K562 (cell line): ENCODE results near the gene CCDC158. TPM values are rescaled to one million over a fixed set of nuclear protein-coding genes. Genes with fewer than 3 reads are reported as not detected.

Source experiments
- ATAC-seq: fragments of 200-7000 bp; cut with Tn5 transposase; 3 replicates; pipeline ENCODE4 v1.9.1; 2020; ENCODE audit warnings: moderate library complexity
- BruUV-seq: library from RNA; stranded (reverse); fragments of 400-500 nt; replicated peaks from 2 replicates; lab custom pipeline; 2021; lab: Mats Ljungman, UMichigan
- CTCF ChIA-PET: fragments of 300-600 bp; formaldehyde crosslinking; extraction: SDS; loops from one replicate; lab custom pipeline; 2021; ENCODE audit warnings: low intra/inter-chr PET ratio; lab: Yijun Ruan, JAX
- POLR2A ChIA-PET: fragments of 300-600, 350-650 bp; sonication (Branson Sonifier 250); formaldehyde crosslinking; extraction: SDS; loops from one replicate; lab custom pipeline; 2021; ENCODE audit warnings: antibody characterized with exemption, inconsistent platforms; lab: Yijun Ruan, JAX
- DNase-seq, 4 experiments: peaks; one replicate each; pipeline versions ENCODE4 v3.0.0 to v3.0.0-alpha.2; 2011 to 2018; ENCODE audit warnings: low spot score in 3 of 4, mixed read lengths in 3 of 4; ENCODE audit errors: extremely low read depth in 1 of 4
- FAIRE-seq: peaks from 2 replicates; lab custom pipeline; 2011; peaks lifted over from hg19 to GRCh38; lab: Jason Lieb, UNC
- H2AFZ ChIP-seq: 2 replicates; pipeline ENCODE4 v1.6.0; 2011; ENCODE audit warnings: low read depth, low read length, control low read depth, inconsistent platforms
- H3K27ac ChIP-seq: fragments of 200-600 bp; 3 replicates; pipeline ENCODE4 v1.8.0; 2011; ENCODE audit warnings: low read depth, mild to moderate bottlenecking, control low read depth, inconsistent platforms, low read length, moderate library complexity, mixed read lengths; ENCODE audit errors: extremely low read depth
- H3K27me3 ChIP-seq, 2 experiments: fragments of 300-600 bp in 1 of 2; 2 replicates in 1 of 2; 3 replicates in 1 of 2; pipeline versions ENCODE4 v1.6.0 to v1.8.0; 2011; ENCODE audit warnings: inconsistent platforms in 2 of 2, low read length in 2 of 2, mild to moderate bottlenecking in 1 of 2, mixed read lengths in 1 of 2, moderate library complexity in 1 of 2; ENCODE audit not compliant: control insufficient read depth in 2 of 2, insufficient read depth in 2 of 2
- H3K36me3 ChIP-seq: fragments of 300-600 bp; 3 replicates; pipeline ENCODE4 v1.8.0; 2011; ENCODE audit warnings: mild to moderate bottlenecking, low read length, inconsistent platforms; ENCODE audit not compliant: control insufficient read depth, insufficient read depth
- H3K4me1 ChIP-seq, 2 experiments: fragments of 200-600 bp in 1 of 2; replicated peaks in 1 of 2; 2 replicates in 1 of 2; 3 replicates in 1 of 2; pipeline versions ENCODE4 v1.5.1 to v1.8.0; 2011; ENCODE audit warnings: inconsistent platforms in 2 of 2, low read length in 2 of 2, mild to moderate bottlenecking in 1 of 2, mixed read lengths in 1 of 2, moderate library complexity in 1 of 2; ENCODE audit not compliant: control insufficient read depth in 2 of 2, insufficient read depth in 2 of 2
- H3K4me2 ChIP-seq: 2 replicates; pipeline ENCODE4 v1.6.1; 2011; ENCODE audit warnings: low read length, control low read depth, inconsistent platforms, mixed read lengths; ENCODE audit not compliant: insufficient read depth
- H3K4me3 ChIP-seq: fragments of 200-600 bp; sonication (generic), shearing (Covaris generic); 2 replicates; pipeline ENCODE4 v1.5.1; 2016; ENCODE audit warnings: control low read depth, inconsistent platforms
- H3K79me2 ChIP-seq: fragments of 200-600 bp; 3 replicates; pipeline ENCODE4 v1.8.0; 2011; ENCODE audit warnings: low read length, inconsistent platforms; ENCODE audit not compliant: control insufficient read depth, insufficient read depth
- H3K9ac ChIP-seq, 2 experiments: 2 replicates each; pipeline versions ENCODE4 v1.6.0 to v1.6.1; 2011; ENCODE audit warnings: low read depth in 2 of 2, low read length in 2 of 2, control low read depth in 1 of 2, inconsistent platforms in 1 of 2, mild to moderate bottlenecking in 1 of 2, mixed read lengths in 1 of 2; ENCODE audit not compliant: insufficient read depth in 1 of 2
- H3K9me1 ChIP-seq: one replicate; pipeline ENCODE4 v1.6.0; 2011; ENCODE audit warnings: inconsistent platforms, mild to moderate bottlenecking, low read length, moderate library complexity; ENCODE audit not compliant: control insufficient read depth, insufficient read depth
- H3K9me3 ChIP-seq: replicated peaks from 2 replicates; pipeline ENCODE4 v1.5.1; 2011; ENCODE audit warnings: low read depth, low read length, inconsistent platforms; ENCODE audit not compliant: control insufficient read depth, insufficient read depth
- H4K20me1 ChIP-seq: replicated peaks from 2 replicates; pipeline ENCODE4 v1.6.1; 2011; ENCODE audit warnings: low read length, inconsistent platforms, mixed read lengths; ENCODE audit not compliant: control insufficient read depth, insufficient read depth
- ATF7 ChIP-seq: fragments of 450-650 bp; IDR thresholded peaks from 2 replicates; pipeline ENCODE4 v1.7.1; 2014; ENCODE audit warnings: mild to moderate bottlenecking, moderate library complexity
- HDGF ChIP-seq: fragments of 450-650 bp; IDR thresholded peaks from 2 replicates; pipeline ENCODE4 v1.6.1; 2016
- MCM2 ChIP-seq: fragments of 450-650 bp; IDR thresholded peaks from 2 replicates; pipeline ENCODE4 v1.6.1; 2017; ENCODE audit warnings: low read depth, mild to moderate bottlenecking
- NBN ChIP-seq: fragments of 450-650 bp; IDR thresholded peaks from 2 replicates; pipeline ENCODE4 v1.6.1; 2016; ENCODE audit warnings: low read depth, mild to moderate bottlenecking
- RFX7 ChIP-seq: fragments of 250-450 bp; sonication (Bioruptor Pico); IDR thresholded peaks from 2 replicates; pipeline ENCODE4 v1.5.1; 2021; ENCODE audit warnings: mild to moderate bottlenecking
- ZNF316 ChIP-seq: fragments of 450-650 bp; IDR thresholded peaks from 2 replicates; pipeline ENCODE4 v1.6.1; 2016
- ZNF589 ChIP-seq: fragments of 200-800 bp; sonication (Bioruptor generic); IDR thresholded peaks from 2 replicates; pipeline ENCODE4 v1.6.1; 2016; ENCODE audit warnings: low read depth, missing genetic modification characterization, missing compliant biosample characterization
- ZNF717 ChIP-seq: fragments of 250-450 bp; sonication (Bioruptor Pico); IDR thresholded peaks from 2 replicates; pipeline ENCODE4 v1.5.0; 2021
- whole genome bisulfite sequencing: fragments of 100-300 bp; shearing (Covaris generic); methylation state at CpG from one replicate; pipeline ENCODE4 v1.1.6; 2016; ENCODE audit warnings: low coverage, mixed read lengths; ENCODE audit not compliant: insufficient coverage; ENCODE audit errors: missing lambda C conversion rate; 5-methylcytosine and 5-hydroxymethylcytosine counted together
- in situ Hi-C: fragments of 300-500 bp; cut with MboI; formaldehyde crosslinking; loops from 4 replicates; pipeline ENCODE4 v1.15.0; 2018; ENCODE audit warnings: inconsistent platforms, mixed read lengths
- intact Hi-C: fragments of 100-400 bp; cut with micrococcal nuclease; formaldehyde crosslinking; loops from 2 replicates; pipeline ENCODE4 v1.14.2; 2022
- polyA plus RNA-seq, 8 experiments: library from polyadenylated mRNA; depleted of rRNA in 4 of 8; stranded (reverse) in 5 of 8; unstranded in 3 of 8; fragments of >200 nt; fragmentation: Nextera tagmentation in 2 of 8; fragmentation: Illumina TruSeq in 1 of 8; extraction: Ambion mirVana in 2 of 8; extraction: Trizol in 1 of 8; gene quantifications; 2 replicates each; pipeline versions ENCODE4 v1.2.1 to v1.2.3, GENCODE V29; 2011 to 2014; ENCODE audit warnings: inconsistent platforms in 1 of 8, missing spikeins in 1 of 8
- total RNA-seq, 7 experiments: library from RNA; depleted of rRNA in 6 of 7; stranded (reverse); fragments of >200 nt in 6 of 7; fragmentation: Illumina TruSeq in 2 of 7; extraction: Trizol in 2 of 7; gene quantifications; 2 replicates each; pipeline versions ENCODE4 v1.2.1 to v1.2.3, GENCODE V29; 2011 to 2021; ENCODE audit warnings: low replicate concordance in 1 of 7
- TF ChIP-seq, protein P1 (sequence below): fragments of 250-450 bp; sonication (Bioruptor Pico); IDR thresholded peaks from 2 replicates; pipeline ENCODE4 v1.8.0; 2021; ENCODE audit warnings: borderline replicate concordance, mild to moderate bottlenecking, moderate library complexity; ENCODE audit not compliant: poor library complexity, severe bottlenecking
- TF ChIP-seq, protein P2 (sequence below): fragments of 250-450 bp; sonication (Bioruptor Pico); IDR thresholded peaks from 2 replicates; pipeline ENCODE4 v1.4.0; 2020

Gene CCDC158
- total and polyA plus RNA-seq, 9 of the 15 experiments (the other 6 are each of a cell fraction or from before 2014, with no cell fraction given), result not detected

DNA sequence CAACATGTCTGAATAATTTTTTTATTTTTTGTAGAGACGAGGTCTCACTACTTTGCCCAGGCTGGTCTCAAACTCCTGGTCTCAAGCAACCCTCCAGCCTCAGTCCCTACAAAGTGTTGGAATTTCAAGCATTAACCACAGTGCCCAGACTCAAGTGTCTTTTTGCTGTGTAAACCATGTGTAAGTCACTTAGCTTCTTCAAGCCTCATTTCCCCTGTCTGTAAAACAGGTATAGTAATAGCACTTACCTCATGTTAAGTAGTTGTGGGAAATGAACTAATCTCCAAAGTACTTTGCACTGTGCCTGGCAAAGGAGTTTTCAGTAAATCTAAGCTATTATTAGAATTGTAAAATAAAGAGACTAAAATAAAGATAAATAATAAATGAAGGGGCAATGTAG is 78.8 kb downstream of the CCDC158 start:
- Histone ChIP-seq H3K4me3 (no peak overlapping the region), H3K4me2 (no peak overlapping the region), H2AFZ (peak overlapping the region; percentile 20; the same call in 1 of the 2 replicates), H4K20me1 (no peaks in the 10 kb centered on the region), H3K4me1 (peaks cover 0 to 8% of the 10 kb centered on the region in 2 experiments; a peak in 2 of 5 replicates), H3K27ac (no peak overlapping the region), H3K27me3 (no peaks in the 10 kb centered on the region), H3K79me2 (no peaks in the 10 kb centered on the region), H3K36me3 (no peaks in the 10 kb centered on the region), H3K9ac (no peak overlapping the region), H3K9me3 (no peaks in the 10 kb centered on the region), H3K9me1 (no peaks in the 10 kb centered on the region)
- TF ChIP-seq MCM2, result no peak
- WGBS, result 68% methylated on average over 1 of the region's 1 CpG
- in situ Hi-C loops (no loop called here), intact Hi-C loops (no loop called here)
- ChIA-PET CTCF (no interaction called here), POLR2A (interaction anchor here (0.8 kb wide), 1 partner anchor 114 kb away, joined by 4 read pairs; no protein-coding TSS in a partner anchor)
- BruUV-seq, result no TSS peak
- no peak for FAIRE-seq
- ATAC-seq, result no peak
- DNase-seq, result no peak

DNA sequence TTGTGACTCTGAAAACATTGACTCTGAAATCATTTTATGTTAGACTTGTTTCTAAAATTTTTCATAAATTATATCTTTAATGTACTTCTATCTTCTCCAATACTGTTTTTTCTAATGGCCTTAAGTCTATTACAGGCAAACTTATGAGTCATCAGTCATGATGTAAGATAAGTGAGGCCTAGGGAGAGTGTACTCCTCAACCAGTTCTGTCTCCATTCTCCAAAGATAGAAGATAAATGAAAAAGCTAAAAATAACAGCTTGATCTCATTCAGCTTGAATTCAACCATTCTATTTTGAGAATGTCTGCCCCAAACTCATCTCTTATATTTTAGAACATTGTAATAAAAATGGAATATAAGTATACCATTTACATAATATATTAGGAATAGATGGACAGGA is 79.9 kb downstream of the CCDC158 start:
- H3K4me2 ChIP-seq, result peak overlapping the region; percentile 9; the same call in 1 of the 2 replicates
- H4K20me1 ChIP-seq, result no peaks in the 10 kb centered on the region
- H3K27me3 ChIP-seq, result no peaks in the 10 kb centered on the region
- in situ Hi-C loops (no loop called here), intact Hi-C loops (no loop called here)
- no TSS peak for BruUV-seq
- H3K27ac ChIP-seq, result peak overlapping the region; percentile 15; the same call in 1 of the 3 replicates
- H3K4me1 ChIP-seq, result peaks cover 0 to 8% of the 10 kb centered on the region in 2 experiments; a peak in 2 of 5 replicates
- ATAC-seq (peak; percentile 92), DNase-seq (peak; percentile 51 to 67 (median 60)), FAIRE-seq (peak; percentile 49)
- H3K9me3 ChIP-seq, result no peaks in the 10 kb centered on the region
- H3K36me3 ChIP-seq, result no peaks in the 10 kb centered on the region
- H3K9ac ChIP-seq, result no peak overlapping the region
- POLR2A ChIA-PET, result no interaction called here
- CTCF ChIA-PET, result no interaction called here
- H3K4me3 ChIP-seq, result no peak overlapping the region
- H3K9me1 ChIP-seq, result no peaks in the 10 kb centered on the region
- H3K79me2 ChIP-seq, result no peaks in the 10 kb centered on the region
- H2AFZ ChIP-seq, result no peak overlapping the region
- TF ChIP-seq, protein P1, sequence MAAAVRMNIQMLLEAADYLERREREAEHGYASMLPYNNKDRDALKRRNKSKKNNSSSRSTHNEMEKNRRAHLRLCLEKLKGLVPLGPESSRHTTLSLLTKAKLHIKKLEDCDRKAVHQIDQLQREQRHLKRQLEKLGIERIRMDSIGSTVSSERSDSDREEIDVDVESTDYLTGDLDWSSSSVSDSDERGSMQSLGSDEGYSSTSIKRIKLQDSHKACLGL, result no peak
- TF ChIP-seq ZNF717 (CRISPR knock-in tag) (no peak), ZNF589 (CRISPR knock-in tag) (no peak), ATF7 (peak; percentile 78), RFX7 (CRISPR knock-in tag) (no peak), ZNF316 (no peak), HDGF (no peak), NBN (no peak; the same call in 1 of the 2 replicates)
- TF ChIP-seq, protein P2, sequence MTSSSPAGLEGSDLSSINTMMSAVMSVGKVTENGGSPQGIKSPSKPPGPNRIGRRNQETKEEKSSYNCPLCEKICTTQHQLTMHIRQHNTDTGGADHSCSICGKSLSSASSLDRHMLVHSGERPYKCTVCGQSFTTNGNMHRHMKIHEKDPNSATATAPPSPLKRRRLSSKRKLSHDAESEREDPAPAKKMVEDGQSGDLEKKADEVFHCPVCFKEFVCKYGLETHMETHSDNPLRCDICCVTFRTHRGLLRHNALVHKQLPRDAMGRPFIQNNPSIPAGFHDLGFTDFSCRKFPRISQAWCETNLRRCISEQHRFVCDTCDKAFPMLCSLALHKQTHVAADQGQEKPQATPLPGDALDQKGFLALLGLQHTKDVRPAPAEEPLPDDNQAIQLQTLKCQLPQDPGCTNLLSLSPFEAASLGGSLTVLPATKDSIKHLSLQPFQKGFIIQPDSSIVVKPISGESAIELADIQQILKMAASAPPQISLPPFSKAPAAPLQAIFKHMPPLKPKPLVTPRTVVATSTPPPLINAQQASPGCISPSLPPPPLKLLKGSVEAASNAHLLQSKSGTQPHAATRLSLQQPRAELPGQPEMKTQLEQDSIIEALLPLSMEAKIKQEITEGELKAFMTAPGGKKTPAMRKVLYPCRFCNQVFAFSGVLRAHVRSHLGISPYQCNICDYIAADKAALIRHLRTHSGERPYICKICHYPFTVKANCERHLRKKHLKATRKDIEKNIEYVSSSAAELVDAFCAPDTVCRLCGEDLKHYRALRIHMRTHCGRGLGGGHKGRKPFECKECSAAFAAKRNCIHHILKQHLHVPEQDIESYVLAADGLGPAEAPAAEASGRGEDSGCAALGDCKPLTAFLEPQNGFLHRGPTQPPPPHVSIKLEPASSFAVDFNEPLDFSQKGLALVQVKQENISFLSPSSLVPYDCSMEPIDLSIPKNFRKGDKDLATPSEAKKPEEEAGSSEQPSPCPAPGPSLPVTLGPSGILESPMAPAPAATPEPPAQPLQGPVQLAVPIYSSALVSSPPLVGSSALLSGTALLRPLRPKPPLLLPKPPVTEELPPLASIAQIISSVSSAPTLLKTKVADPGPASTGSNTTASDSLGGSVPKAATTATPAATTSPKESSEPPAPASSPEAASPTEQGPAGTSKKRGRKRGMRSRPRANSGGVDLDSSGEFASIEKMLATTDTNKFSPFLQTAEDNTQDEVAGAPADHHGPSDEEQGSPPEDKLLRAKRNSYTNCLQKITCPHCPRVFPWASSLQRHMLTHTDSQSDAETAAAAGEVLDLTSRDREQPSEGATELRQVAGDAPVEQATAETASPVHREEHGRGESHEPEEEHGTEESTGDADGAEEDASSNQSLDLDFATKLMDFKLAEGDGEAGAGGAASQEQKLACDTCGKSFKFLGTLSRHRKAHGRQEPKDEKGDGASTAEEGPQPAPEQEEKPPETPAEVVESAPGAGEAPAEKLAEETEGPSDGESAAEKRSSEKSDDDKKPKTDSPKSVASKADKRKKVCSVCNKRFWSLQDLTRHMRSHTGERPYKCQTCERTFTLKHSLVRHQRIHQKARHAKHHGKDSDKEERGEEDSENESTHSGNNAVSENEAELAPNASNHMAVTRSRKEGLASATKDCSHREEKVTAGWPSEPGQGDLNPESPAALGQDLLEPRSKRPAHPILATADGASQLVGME (CRISPR knock-in tag), result no peak
